PC-3 (cell line): Measurements from ENCODE around the gene YBX2. TPM values are rescaled to one million over a fixed set of nuclear protein-coding genes. Genes with fewer than 3 reads are reported as not detected.
"Not testable (repeated sequence)": the region's sequence is repeated elsewhere in the genome, so short reads cannot be mapped to it uniquely, and the experiment has no call there.

Experiments used
- ATAC-seq: fragments of 200-7000 bp; cut with Tn5 transposase; 2 replicates; pipeline ENCODE4 v1.9.1; 2020; ENCODE audit warnings: mild to moderate bottlenecking, moderate library complexity
- BruUV-seq: library from RNA; stranded (reverse); fragments of 400-500 nt; replicated peaks from 2 replicates; lab custom pipeline; 2021; lab: Mats Ljungman, UMichigan
- CTCF ChIA-PET: fragments of 300-600 bp; sonication (Branson Sonifier 250); formaldehyde crosslinking; loops from one replicate; lab custom pipeline; 2022; ENCODE audit warnings: antibody characterized with exemption; lab: Charles Lee
- POLR2A ChIA-PET: fragments of 300-600 bp; sonication (Branson Sonifier 250); formaldehyde crosslinking; loops from one replicate; lab custom pipeline; 2022; ENCODE audit warnings: antibody characterized with exemption; ENCODE audit not compliant: unreplicated experiment; lab: Charles Lee
- DNase-seq: peaks from one replicate; pipeline ENCODE4 v3.0.0-alpha.2; 2015
- H2AFZ ChIP-seq: fragments of 300-600 bp; sonication (generic); 2 replicates; pipeline ENCODE4 v1.6.0; 2016; ENCODE audit warnings: antibody characterized with exemption, low read length
- H3F3A ChIP-seq: fragments of 300-600 bp; sonication (generic); one replicate; pipeline ENCODE4 v1.6.0; 2017; ENCODE audit warnings: antibody characterized with exemption, low read length, control low read depth, mild to moderate bottlenecking; ENCODE audit not compliant: unreplicated experiment
- H3K27ac ChIP-seq: fragments of 300-600 bp; sonication (generic); 2 replicates; pipeline ENCODE4 v1.5.1; 2016; ENCODE audit warnings: mild to moderate bottlenecking, low read length
- H3K27me3 ChIP-seq: fragments of 300-600 bp; sonication (generic); 2 replicates; pipeline ENCODE4 v1.6.1; 2016; ENCODE audit warnings: low read length, mixed read lengths
- H3K36me3 ChIP-seq: fragments of 300-600 bp; sonication (generic); 2 replicates; pipeline ENCODE4 v1.6.1; 2016; ENCODE audit warnings: low read depth, mixed run types, low read length, mixed read lengths
- H3K4me1 ChIP-seq: fragments of 300-600 bp; sonication (generic); 2 replicates; pipeline ENCODE4 v1.5.1; 2016; ENCODE audit warnings: low read length; ENCODE audit not compliant: insufficient read depth
- H3K4me2 ChIP-seq: fragments of 300-600 bp; sonication (generic); 2 replicates; pipeline ENCODE4 v1.6.0; 2016; ENCODE audit warnings: low read length
- H3K4me3 ChIP-seq: fragments of 300-600 bp; sonication (generic); 2 replicates; pipeline ENCODE4 v1.5.1; 2016; ENCODE audit warnings: mild to moderate bottlenecking, low read length, mixed read lengths
- H3K79me2 ChIP-seq: fragments of 300-600 bp; sonication (generic); 2 replicates; pipeline ENCODE4 v1.6.1; 2017; ENCODE audit warnings: low read length, mixed read lengths
- H3K9ac ChIP-seq: fragments of 300-600 bp; sonication (generic); 2 replicates; pipeline ENCODE4 v1.6.0; 2016; ENCODE audit warnings: mild to moderate bottlenecking, low read length
- H3K9me2 ChIP-seq: fragments of 300-600 bp; sonication (generic); replicated peaks from 2 replicates; pipeline ENCODE4 v1.6.1; 2016; ENCODE audit warnings: mixed run types, low read length, mixed read lengths
- H3K9me3 ChIP-seq: fragments of 300-600 bp; sonication (generic); 2 replicates; pipeline ENCODE4 v1.6.1; 2016; ENCODE audit warnings: low read length, mixed read lengths
- H4K20me1 ChIP-seq: fragments of 300-600 bp; sonication (generic); 2 replicates; pipeline ENCODE4 v1.6.1; 2016; ENCODE audit warnings: low read length, mixed read lengths
- EZH2 ChIP-seq: fragments of 300-600 bp; sonication (generic); IDR thresholded peaks from one replicate; pipeline ENCODE4 v1.6.1; 2017; ENCODE audit warnings: antibody characterized with exemption, mild to moderate bottlenecking, low read length; ENCODE audit not compliant: unreplicated experiment
- EZH2phosphoT487 ChIP-seq: fragments of 300-600 bp; sonication (generic); IDR thresholded peaks from 2 replicates; pipeline ENCODE4 v1.6.1; 2018; ENCODE audit warnings: mild to moderate bottlenecking, antibody characterized with exemption, low read length, borderline replicate concordance
- intact Hi-C: fragments of 100-400 bp; cut with micrococcal nuclease; formaldehyde crosslinking; loops from 2 replicates; pipeline ENCODE4 v1.9.0; 2023
- total RNA-seq: library from RNA; depleted of rRNA; stranded (reverse); fragments of >200 nt; gene quantifications from 2 replicates; pipeline ENCODE4 v1.2.3, GENCODE V29; 2014
- TF ChIP-seq, protein P1 (sequence below): fragments of 300-600 bp; sonication (generic); conservative IDR thresholded peaks from 2 replicates; pipeline ENCODE4 v1.5.1; 2017; ENCODE audit warnings: antibody characterized with exemption, low read depth, mild to moderate bottlenecking, low read length

The YBX2 gene
- total RNA-seq, 1 experiment from 2014 or later, result 1.1 TPM

GRCh38 chr17:7340179-7340578, 45.7 kb upstream of the YBX2 start:
- Histone ChIP-seq H2AFZ (no peak overlapping the region), H3F3A (no peaks in the 10 kb centered on the region), H4K20me1 (no peaks in the 10 kb centered on the region), H3K4me1 (no peaks in the 10 kb centered on the region), H3K27ac (no peak overlapping the region), H3K79me2 (no peaks in the 10 kb centered on the region), H3K9ac (no peak overlapping the region), H3K36me3 (no peaks in the 10 kb centered on the region), H3K4me2 (no peak overlapping the region), H3K9me3 (no peaks in the 10 kb centered on the region), H3K9me2 (no peaks in the 10 kb centered on the region), H3K4me3 (no peak overlapping the region), H3K27me3 (no peaks in the 10 kb centered on the region)
- CTCF ChIA-PET, result no interaction called here
- TF ChIP-seq EZH2phosphoT487 (no peak), EZH2 (no peak)
- TF ChIP-seq, protein P1, sequence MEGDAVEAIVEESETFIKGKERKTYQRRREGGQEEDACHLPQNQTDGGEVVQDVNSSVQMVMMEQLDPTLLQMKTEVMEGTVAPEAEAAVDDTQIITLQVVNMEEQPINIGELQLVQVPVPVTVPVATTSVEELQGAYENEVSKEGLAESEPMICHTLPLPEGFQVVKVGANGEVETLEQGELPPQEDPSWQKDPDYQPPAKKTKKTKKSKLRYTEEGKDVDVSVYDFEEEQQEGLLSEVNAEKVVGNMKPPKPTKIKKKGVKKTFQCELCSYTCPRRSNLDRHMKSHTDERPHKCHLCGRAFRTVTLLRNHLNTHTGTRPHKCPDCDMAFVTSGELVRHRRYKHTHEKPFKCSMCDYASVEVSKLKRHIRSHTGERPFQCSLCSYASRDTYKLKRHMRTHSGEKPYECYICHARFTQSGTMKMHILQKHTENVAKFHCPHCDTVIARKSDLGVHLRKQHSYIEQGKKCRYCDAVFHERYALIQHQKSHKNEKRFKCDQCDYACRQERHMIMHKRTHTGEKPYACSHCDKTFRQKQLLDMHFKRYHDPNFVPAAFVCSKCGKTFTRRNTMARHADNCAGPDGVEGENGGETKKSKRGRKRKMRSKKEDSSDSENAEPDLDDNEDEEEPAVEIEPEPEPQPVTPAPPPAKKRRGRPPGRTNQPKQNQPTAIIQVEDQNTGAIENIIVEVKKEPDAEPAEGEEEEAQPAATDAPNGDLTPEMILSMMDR, result no peak
- no TSS peak for BruUV-seq
- DNase-seq (peak; percentile 19), ATAC-seq (no peak)
- intact Hi-C loops, result no loop called here
- POLR2A ChIA-PET, result no interaction called here

DNA sequence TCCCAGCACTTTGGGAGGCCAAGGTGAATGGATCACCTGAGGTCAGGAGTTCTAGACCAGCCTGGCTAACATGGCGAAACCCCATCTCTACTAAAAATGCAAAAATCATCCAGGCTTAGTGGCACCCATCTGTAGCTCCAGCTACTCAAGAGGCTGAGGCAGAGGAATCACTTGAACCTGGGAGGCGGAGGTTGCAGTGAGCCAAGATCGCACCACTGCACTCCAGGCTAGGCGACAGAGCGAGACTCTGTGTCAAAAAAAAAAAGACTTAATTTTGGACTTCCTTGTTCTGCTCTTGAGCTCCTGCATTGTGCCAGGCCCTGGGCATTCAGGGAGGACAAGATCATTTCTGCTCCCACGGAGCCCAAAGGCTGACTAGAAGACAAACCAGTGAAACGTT, 43.2 kb upstream of the YBX2 start:
- POLR2A ChIA-PET, result not testable (repeated sequence)

DNA sequence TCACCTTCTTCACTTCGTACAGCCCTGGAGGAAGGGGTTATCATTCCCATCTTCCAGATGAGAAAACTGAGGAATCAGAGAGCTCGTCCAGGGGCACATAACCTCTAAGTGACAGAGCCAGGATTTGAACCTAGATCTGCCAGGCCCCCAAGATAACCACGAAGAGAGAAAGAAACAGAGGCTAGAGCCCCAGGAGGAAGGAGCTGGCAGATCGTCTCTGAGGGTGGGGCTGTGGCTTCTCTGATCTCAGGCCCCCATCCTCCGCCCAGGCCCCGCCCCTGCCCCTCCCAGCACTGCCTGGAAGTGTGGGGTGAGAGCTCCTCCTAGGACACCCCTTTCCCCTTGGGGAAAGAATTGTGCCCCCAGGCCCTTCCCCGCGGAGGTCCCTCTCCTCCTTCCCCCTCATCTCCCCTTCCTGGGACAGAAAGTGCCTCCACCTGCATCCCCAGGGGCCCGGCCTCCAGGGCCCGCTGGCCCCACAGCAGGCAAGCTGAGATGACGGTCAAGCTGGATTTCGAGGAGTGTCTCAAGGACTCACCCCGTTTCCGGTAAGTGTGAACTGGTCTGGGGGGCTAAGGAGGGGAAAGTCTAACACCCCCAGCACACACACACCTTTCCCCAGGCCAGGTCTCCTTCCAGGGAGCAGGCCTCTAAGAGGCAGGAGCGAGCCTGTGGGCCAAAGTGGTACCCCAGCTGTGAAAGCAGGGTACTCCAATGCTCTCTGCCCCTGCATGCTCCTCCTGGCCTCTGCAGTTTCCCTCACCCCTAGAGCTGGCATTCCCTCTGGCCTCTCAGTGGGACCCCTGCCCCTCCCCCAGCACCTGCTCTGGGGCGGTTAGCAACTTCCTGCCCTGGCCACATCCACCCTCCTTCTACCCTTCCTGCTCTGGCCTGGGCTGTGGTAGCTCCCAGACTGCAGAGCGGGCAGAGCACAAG, 42.1 kb upstream of the YBX2 start, which contains the start of gene ACAP1:
Gene ACAP1, plus strand, starts transcription at position 290 of the 936 bp plus-strand sequence. Its CDS starts 206 bp downstream, at position 496.
- no peaks in the 10 kb centered on the region for H3K79me2 ChIP-seq
- no peak within 1 kb of the TSS for H3K4me3 ChIP-seq
- no peaks in the 10 kb centered on the region for H3K9me2 ChIP-seq
- H3K9ac ChIP-seq, result no peak within 1 kb of the TSS
- TF ChIP-seq EZH2 (no peak), EZH2phosphoT487 (no peak)
- TF ChIP-seq, protein P1, result no peak
- ChIA-PET POLR2A (no interaction called here), CTCF (no interaction called here)
- H3F3A ChIP-seq, result no peaks in the 10 kb centered on the region
- H3K36me3 ChIP-seq, result no peaks in the 10 kb centered on the region
- ATAC-seq (no peak), DNase-seq (no peak)
- no peak within 1 kb of the TSS for H2AFZ ChIP-seq
- H4K20me1 ChIP-seq, result no peaks in the 10 kb centered on the region
- intact Hi-C loops, result no loop called here
- no peak within 1 kb of the TSS for H3K4me2 ChIP-seq
- H3K4me1 ChIP-seq, result no peaks in the 10 kb centered on the region
- no peak within 1 kb of the TSS for H3K27ac ChIP-seq
- no peaks in the 10 kb centered on the region for H3K27me3 ChIP-seq
- H3K9me3 ChIP-seq, result no peaks in the 10 kb centered on the region
- BruUV-seq, result no TSS peak

More for the DNA sequence above, 43.2 kb upstream of the YBX2 start:
- DNase-seq, H3K9me2 ChIP-seq, H3K9ac ChIP-seq, CTCF ChIA-PET, H3K36me3 ChIP-seq, H3K79me2 ChIP-seq, H2AFZ ChIP-seq, H3K27me3 ChIP-seq, H3K9me3 ChIP-seq, intact Hi-C loops, H3K4me3 ChIP-seq, H3K27ac ChIP-seq, H4K20me1 ChIP-seq, BruUV-seq, ATAC-seq, H3K4me1 ChIP-seq, H3F3A ChIP-seq, H3K4me2 ChIP-seq: not testable (repeated sequence)

GRCh38 chr17:7335765-7336164, 41.3 kb upstream of the YBX2 start:
- H2AFZ ChIP-seq, H3F3A ChIP-seq, intact Hi-C loops, H3K79me2 ChIP-seq, H3K4me1 ChIP-seq, H3K9me3 ChIP-seq, BruUV-seq, ATAC-seq, POLR2A ChIA-PET, CTCF ChIA-PET, H3K36me3 ChIP-seq, H3K27me3 ChIP-seq, H3K4me3 ChIP-seq, DNase-seq, H3K27ac ChIP-seq, H3K9ac ChIP-seq, H3K9me2 ChIP-seq, H4K20me1 ChIP-seq, H3K4me2 ChIP-seq: not testable (repeated sequence)
